ENCODE data around the gene RBAK. TPM values are rescaled to one million over a fixed set of nuclear protein-coding genes. Genes with fewer than 3 reads are reported as not detected.
"Not testable (repeated sequence)": the region's sequence is repeated elsewhere in the genome, so short reads cannot be mapped to it uniquely, and the experiment has no call there.

The RBAK gene
- total RNA-seq, 2 donors from 2014 or later: 10.1 to 15.3 TPM

DNA sequence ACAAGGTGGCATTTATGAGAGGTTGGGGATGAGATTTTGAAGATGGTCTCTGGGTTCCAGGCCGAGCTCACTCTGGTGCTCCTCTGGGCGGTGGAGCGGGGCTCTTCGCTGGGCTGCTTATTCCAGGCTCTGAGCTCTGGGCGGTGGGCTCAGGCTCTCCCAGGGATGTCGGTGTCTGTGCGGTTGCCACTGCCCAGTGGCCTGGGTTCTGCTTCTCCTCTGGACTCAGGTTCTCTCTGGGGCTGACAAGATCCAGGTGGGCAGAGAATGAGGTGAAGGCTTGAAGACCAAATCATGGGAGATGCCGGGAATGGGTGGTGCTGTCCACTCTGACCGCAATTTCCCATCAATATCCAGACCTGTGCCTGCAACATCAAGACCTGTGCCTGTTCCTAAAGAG, 40.6 kb downstream of the RBAK start:
- no peak for ATAC-seq

DNA sequence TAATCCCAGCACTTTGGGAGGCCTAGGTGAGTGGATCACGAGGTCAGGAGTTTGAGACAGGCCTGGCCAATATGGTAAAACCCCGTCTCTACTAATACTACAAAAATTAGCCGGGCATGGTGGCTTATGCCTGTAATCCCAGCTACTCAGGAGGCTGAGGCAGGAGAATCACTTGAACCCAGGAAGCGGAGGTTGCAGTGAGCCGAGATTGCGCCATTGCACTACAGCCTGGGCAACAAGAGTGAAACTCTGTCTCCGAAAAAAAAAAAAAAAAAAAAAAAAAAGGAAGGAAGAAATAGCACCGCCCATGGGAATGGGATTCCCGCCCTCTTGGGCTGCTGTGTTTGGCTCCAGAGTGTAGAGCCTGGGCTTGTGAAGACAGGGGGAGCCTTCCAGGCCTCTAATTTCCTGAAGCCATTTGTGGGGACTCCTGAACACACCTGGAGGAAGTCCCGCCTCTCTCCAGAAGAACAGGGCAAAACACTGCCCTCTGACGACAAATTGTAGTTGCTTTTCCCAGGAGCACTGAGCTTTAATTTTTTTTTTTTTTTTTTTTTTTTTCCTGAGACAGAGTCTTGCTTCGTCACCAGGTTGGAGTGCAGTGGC, 42.7 kb downstream of the RBAK start:
- not testable (repeated sequence) for H3K9me3 Mint-ChIP-seq; ATAC-seq; DNase-seq (ENCODE audit: low spot score in 2 of 2)

More for the DNA sequence above, 40.6 kb downstream of the RBAK start:
- Mint-ChIP-seq H3K27ac (no peak overlapping the region), H3K9me3 (no peaks in the 10 kb centered on the region), H3K36me3 (no peaks in the 10 kb centered on the region)
- DNase-seq (ENCODE audit: low spot score in 2 of 2): no peak

DNA sequence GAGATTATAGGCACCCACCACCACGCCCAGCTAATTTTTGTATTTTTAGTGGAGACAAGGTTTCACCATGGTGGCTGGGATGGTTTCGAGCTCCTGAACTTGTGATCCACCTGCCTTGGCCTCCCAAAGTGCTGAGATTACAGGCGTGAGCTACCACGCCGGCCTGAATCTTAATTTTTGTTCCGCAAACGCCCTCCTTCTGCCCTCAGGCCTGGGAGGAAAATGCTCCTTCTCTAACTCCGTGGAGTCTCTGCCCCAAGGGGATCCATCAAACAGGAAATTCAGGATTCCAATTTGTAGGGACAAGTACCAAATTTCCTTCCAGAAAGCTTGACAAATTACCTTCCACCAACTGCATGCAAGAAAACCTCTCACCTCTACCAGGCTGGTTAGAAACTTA, 43.2 kb downstream of the RBAK start:
- no peak for DNase-seq (ENCODE audit: low spot score in 2 of 2)
- H3K27ac Mint-ChIP-seq: no peak overlapping the region
- no peak for ATAC-seq
- peaks cover 0 to 16% of the 10 kb centered on the region in 2 donors for H3K36me3 Mint-ChIP-seq
- peaks cover 3 to 9% of the 10 kb centered on the region in 2 donors for H3K9me3 Mint-ChIP-seq

More for the DNA sequence above, 42.7 kb downstream of the RBAK start:
- not testable (repeated sequence) for H3K27ac Mint-ChIP-seq
- peaks cover 0 to 11% of the 10 kb centered on the region in 2 donors for H3K36me3 Mint-ChIP-seq

DNA sequence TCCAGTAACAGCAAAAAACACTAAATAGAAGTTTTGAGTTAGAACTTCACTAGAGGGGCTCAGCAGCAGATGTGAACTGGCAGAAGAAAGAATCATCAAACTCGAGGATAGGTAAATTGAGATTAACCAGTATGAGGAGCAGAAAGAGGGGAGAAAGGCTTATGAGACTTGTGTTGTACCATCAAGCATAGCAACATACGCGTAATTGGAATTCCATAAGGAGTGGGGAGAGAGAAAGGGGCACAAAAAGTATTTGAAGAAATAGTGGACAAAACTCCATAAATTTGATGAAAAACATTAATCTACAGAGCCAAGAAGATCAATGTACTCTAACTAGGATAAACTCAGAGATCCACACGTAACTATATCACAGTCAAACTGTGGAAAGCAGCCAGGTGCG, 48.3 kb downstream of the RBAK start:
- ATAC-seq (no peak), DNase-seq (ENCODE audit: low spot score in 2 of 2) (no peak)
- peaks cover 0 to 25% of the 10 kb centered on the region in 2 donors for H3K36me3 Mint-ChIP-seq
- peaks cover 7 to 19% of the 10 kb centered on the region in 2 donors for H3K9me3 Mint-ChIP-seq
- H3K27ac Mint-ChIP-seq: no peak overlapping the region

DNA sequence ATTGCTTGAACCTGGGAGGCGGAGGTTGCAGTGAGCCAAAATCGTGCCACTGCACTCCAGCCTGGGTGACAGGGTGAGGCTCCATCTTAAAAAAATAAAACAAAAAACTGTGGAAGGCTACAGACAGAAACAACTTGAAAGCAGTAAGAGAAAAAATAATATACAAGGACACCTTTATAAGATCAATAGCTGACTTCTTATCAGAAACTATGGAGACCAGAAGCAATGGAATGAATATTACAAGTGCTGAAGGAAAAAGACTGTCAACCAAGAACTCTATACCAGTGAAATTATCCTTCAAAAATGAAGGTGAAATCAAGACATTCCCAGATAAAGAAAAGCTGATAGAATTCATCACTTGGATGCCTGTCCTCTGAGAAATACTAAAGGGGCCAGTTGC, 49.0 kb downstream of the RBAK start:
- no peak for ATAC-seq

DNA sequence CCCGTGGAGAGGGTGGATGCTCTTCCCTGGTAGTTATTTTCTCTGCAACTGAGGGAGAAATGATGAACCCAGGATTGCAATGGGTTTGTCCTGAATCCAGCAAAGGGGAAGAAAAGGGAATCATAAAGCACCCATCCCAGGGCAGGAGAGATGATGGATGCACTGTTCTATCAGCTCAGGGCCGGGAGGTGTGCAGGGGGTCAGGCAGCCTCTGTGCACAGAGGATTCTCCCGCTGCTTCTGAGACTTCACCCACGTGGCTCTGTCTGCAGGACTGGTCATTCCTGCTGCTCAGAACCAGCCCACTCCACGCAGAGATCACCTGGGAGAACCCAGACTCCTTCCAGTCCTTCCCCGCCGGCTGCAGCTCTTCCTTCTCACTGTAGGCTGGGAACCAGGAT, 70.7 kb downstream of the RBAK start:
- H3K36me3 Mint-ChIP-seq: no peaks in the 10 kb centered on the region
- H3K27ac Mint-ChIP-seq: peak overlapping the region in 1 of 2 donors; percentile 12

More for the DNA sequence above, 49.0 kb downstream of the RBAK start:
- peaks cover 0 to 30% of the 10 kb centered on the region in 2 donors for H3K36me3 Mint-ChIP-seq
- no peak for DNase-seq (ENCODE audit: low spot score in 2 of 2)
- no peak overlapping the region for H3K27ac Mint-ChIP-seq
- H3K9me3 Mint-ChIP-seq: peaks cover 7 to 19% of the 10 kb centered on the region in 2 donors

DNA sequence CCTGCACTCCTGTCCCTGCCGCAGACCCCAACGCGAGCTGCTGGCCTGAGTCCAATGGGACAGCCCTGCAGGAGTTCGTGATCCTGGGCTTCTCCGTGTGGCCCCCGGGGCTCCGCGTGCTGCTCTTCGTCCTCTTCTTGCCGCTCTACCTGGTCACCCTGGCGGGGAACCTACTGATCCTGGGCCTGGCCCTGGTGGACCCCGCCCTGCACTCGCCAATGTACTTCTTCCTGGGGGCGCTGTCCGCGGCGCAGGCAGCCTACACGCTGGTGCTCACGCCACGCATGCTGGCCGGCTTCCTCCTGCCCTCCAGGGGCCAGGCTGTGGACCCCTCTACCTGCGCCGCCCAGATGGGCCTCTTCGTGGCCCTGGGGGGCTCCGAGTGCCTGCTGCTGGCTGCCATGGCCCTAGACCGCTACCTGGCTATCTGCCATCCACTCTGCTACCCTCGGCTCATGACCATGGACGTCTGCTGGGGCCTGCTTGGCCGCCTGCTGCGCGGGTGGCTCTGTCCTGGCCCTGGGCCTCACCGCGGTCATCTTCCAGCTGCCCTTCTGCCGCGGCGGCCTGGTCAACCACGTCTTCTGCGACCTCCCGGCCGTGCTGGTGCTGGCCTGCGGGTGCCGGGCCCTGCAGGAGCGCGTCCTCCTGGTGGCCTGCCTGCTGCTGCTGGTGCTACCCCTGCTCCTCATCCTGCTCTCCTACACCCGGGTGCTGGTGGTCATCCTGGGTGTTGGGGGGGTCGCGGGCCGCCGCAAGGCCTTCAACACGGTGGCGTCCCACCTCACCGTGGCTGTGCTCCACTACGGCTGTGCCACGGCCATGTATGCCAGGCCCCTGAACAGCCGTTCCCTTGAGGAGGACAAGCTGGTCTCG, 71.7 kb downstream of the RBAK start:
- ATAC-seq (no peak), DNase-seq (ENCODE audit: low spot score in 2 of 2) (no peak)
- Mint-ChIP-seq H3K9me3 (peaks cover 0 to 5% of the 10 kb centered on the region in 2 donors), H3K27ac (no peak overlapping the region), H3K36me3 (no peaks in the 10 kb centered on the region)

More for the DNA sequence above, 70.7 kb downstream of the RBAK start:
- DNase-seq (ENCODE audit: low spot score in 2 of 2) (no peak), ATAC-seq (no peak)
- peaks cover 0 to 9% of the 10 kb centered on the region in 2 donors for H3K9me3 Mint-ChIP-seq

Other genes starting within 250 kb of the RBAK start
- not detected for gene PAPOLB, start 183.8 kb upstream of the RBAK start, total RNA-seq
- gene RADIL, start 162.1 kb upstream of the RBAK start, total RNA-seq: under 1 TPM; 0.18 to 0.35 TPM
- gene MMD2, start 86.7 kb upstream of the RBAK start, total RNA-seq: not detected
- 10 to 100 TPM; 52.2 to 63.2 TPM for gene WIPI2, start 144.4 kb downstream of the RBAK start, total RNA-seq
- 1 to 10 TPM in 1 of 2 donors, not detected in 1; 5.3 TPM for gene SLC29A4, start 237.1 kb downstream of the RBAK start, total RNA-seq

All from activated naive CD4-positive, alpha-beta T cell treated with anti-CD3 and anti-CD28 coated beads, Interleukin-2, amount 50 U/mL, for 72 hours (primary cell).